WERI-Rb-1 (cell line): ENCODE results near the gene SLC5A6.
"Not testable (repeated sequence)": the region's sequence is repeated elsewhere in the genome, so short reads cannot be mapped to it uniquely, and the experiment has no call there.

Experiments used
- DNase-seq: peaks from one replicate; pipeline ENCODE4 v3.0.0-alpha.2; 2020
- H3K27ac ChIP-seq: fragments of 250-450 bp; sonication (Bioruptor Pico); 2 replicates; pipeline ENCODE4 v1.5.1; 2020; ENCODE audit warnings: mild to moderate bottlenecking, moderate library complexity
- H3K27me3 ChIP-seq: fragments of 250-450 bp; sonication (Bioruptor Pico); 2 replicates; pipeline ENCODE4 v1.5.1; 2021; ENCODE audit warnings: mild to moderate bottlenecking, low read depth, moderate library complexity; ENCODE audit not compliant: insufficient read depth, severe bottlenecking
- H3K36me3 ChIP-seq: fragments of 250-450 bp; sonication (Bioruptor Pico); 2 replicates; pipeline ENCODE4 v1.5.1; 2020; ENCODE audit warnings: mild to moderate bottlenecking, moderate library complexity
- H3K4me3 ChIP-seq: 2 replicates; pipeline ENCODE4 v1.5.1; 2011; ENCODE audit warnings: low read depth, mild to moderate bottlenecking, control low read depth, low read length
- H3K9me3 ChIP-seq: fragments of 250-450 bp; sonication (Bioruptor Pico); 2 replicates; pipeline ENCODE4 v1.5.1; 2021; ENCODE audit warnings: mild to moderate bottlenecking, moderate library complexity; ENCODE audit not compliant: severe bottlenecking
- CTCF ChIP-seq: IDR thresholded peaks from 2 replicates; pipeline ENCODE4 v1.5.1; 2011; ENCODE audit warnings: low read depth, mild to moderate bottlenecking, control low read depth, inconsistent platforms, low read length

The SLC5A6 gene

GRCh38 chr2:27202854-27203253, 9.2 kb downstream of the SLC5A6 start:
- H3K27ac ChIP-seq, result no peak overlapping the region
- no peak overlapping the region for H3K4me3 ChIP-seq
- H3K27me3 ChIP-seq, result no peaks in the 10 kb centered on the region
- H3K9me3 ChIP-seq, result no peaks in the 10 kb centered on the region
- DNase-seq, result no peak
- TF ChIP-seq CTCF, result no peak
- H3K36me3 ChIP-seq, result peaks cover 75% of the 10 kb centered on the region

GRCh38 chr2:27201675-27202074, 10.4 kb downstream of the SLC5A6 start:
- Histone ChIP-seq H3K4me3 (no peak overlapping the region), H3K27me3 (no peaks in the 10 kb centered on the region), H3K36me3 (peaks cover 63% of the 10 kb centered on the region), H3K9me3 (no peaks in the 10 kb centered on the region), H3K27ac (no peak overlapping the region)
- DNase-seq, result no peak
- no peak for TF ChIP-seq CTCF

- H3K4me3 ChIP-seq, result no peak overlapping the region
- H3K36me3 ChIP-seq, result peaks cover 39% of the 10 kb centered on the region
- H3K9me3 ChIP-seq, result no peaks in the 10 kb centered on the region
- no peak for TF ChIP-seq CTCF
- no peak overlapping the region for H3K27ac ChIP-seq
- no peak for DNase-seq
- H3K27me3 ChIP-seq, result no peaks in the 10 kb centered on the region
Observed at GRCh38 chr2:27199241-27199640, 12.8 kb downstream of the SLC5A6 start.

GRCh38 chr2:27198627-27199026, 13.4 kb downstream of the SLC5A6 start:
- Histone ChIP-seq H3K9me3 (no peaks in the 10 kb centered on the region), H3K27me3 (no peaks in the 10 kb centered on the region), H3K27ac (no peak overlapping the region), H3K4me3 (no peak overlapping the region), H3K36me3 (peaks cover 32% of the 10 kb centered on the region)
- no peak for DNase-seq
- TF ChIP-seq CTCF, result no peak

GRCh38 chr2:27198068-27198467, 14.0 kb downstream of the SLC5A6 start:
- H3K27me3 ChIP-seq, H3K27ac ChIP-seq, H3K9me3 ChIP-seq, H3K4me3 ChIP-seq, DNase-seq: not testable (repeated sequence)
- peaks cover 28% of the 10 kb centered on the region for H3K36me3 ChIP-seq

- not testable (repeated sequence) for H3K27ac ChIP-seq, DNase-seq, H3K4me3 ChIP-seq, H3K9me3 ChIP-seq, H3K27me3 ChIP-seq
- peaks cover 11% of the 10 kb centered on the region for H3K36me3 ChIP-seq
Observed at GRCh38 chr2:27195799-27196198, 16.3 kb downstream of the SLC5A6 start.

GRCh38 chr2:27194538-27195354, 17.3 kb downstream of the SLC5A6 start:
- no peaks in the 10 kb centered on the region for H3K27me3 ChIP-seq
- H3K27ac ChIP-seq, result no peak overlapping the region
- no peaks in the 10 kb centered on the region for H3K9me3 ChIP-seq
- H3K4me3 ChIP-seq, result no peak overlapping the region
- H3K36me3 ChIP-seq, result peaks cover 2% of the 10 kb centered on the region
- no peak for DNase-seq
- no peak for TF ChIP-seq CTCF
